ENCODE measurements around the gene TMEM25. TPM values are rescaled to one million over a fixed set of nuclear protein-coding genes. Genes with fewer than 3 reads are reported as not detected.
A peak's percentile ranks its signal among the peaks of the same experiment; 100 is the strongest.

TMEM25 gene
- total and polyA plus RNA-seq, 2 of the 13 experiments (the other 11 are each of a cell fraction or from before 2014, with no cell fraction given) = 7.5 to 17.2 TPM

DNA sequence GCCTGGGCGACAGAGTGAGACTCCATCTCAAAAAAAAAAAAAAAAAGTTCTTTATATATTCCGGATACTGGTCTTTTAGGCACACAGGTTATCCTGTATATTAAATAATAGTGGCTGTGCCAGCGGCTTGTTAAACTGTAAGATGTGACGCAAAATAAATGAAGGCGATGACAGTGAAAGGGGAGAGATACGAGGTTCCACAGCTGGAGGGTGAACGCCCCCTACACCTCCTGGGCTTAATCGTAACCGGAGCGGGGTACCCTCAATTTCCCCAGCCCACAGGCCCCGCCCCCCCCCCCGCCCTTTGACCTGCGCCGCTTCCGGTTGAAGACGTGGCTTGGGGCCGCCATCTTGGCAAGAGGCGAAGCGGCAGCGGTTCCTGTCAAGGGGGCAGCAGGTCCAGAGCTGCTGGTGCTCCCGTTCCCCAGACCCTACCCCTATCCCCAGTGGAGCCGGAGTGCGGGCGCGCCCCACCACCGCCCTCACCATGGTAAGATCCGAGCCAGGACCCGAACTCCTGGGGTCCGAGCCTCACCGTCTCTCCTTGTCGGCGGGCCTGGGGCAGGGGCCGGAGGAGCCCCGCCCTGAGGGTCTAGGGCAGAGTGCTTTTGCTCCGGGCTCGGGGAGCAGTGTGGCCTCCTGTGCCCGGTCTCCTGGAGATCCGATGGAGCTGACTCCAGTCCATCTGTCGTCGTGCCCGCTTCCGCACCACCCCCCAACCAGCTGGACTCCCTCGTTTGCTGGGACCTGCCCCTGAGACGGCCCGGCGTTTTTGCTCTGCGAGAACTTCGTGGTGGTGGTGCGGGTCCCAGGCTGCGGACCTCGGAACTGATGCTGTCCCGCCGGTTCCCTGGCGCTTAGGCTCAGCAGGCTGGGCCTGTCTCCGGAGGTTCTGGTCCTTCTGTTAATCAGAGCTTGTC lies 41.3 kb downstream of the TMEM25 start, which contains the start of gene ARCN1 (continued):
- TF ChIP-seq, protein P1, sequence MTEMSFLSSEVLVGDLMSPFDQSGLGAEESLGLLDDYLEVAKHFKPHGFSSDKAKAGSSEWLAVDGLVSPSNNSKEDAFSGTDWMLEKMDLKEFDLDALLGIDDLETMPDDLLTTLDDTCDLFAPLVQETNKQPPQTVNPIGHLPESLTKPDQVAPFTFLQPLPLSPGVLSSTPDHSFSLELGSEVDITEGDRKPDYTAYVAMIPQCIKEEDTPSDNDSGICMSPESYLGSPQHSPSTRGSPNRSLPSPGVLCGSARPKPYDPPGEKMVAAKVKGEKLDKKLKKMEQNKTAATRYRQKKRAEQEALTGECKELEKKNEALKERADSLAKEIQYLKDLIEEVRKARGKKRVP (CRISPR knock-in tag; IDR thresholded peaks at IDR 0.05) = no peak
- no peak for TF ChIP-seq ZBTB3 (CRISPR knock-in tag; IDR thresholded peaks at IDR 0.05; ENCODE audit: borderline replicate concordance, low read depth)
- TF ChIP-seq YEATS2 (CRISPR knock-in tag; IDR thresholded peaks at IDR 0.05; ENCODE audit: borderline replicate concordance) = no peak; the same call in 1 of the 2 replicates
- peak; percentile 57; the same call in 1 of the 2 replicates for TF ChIP-seq ZNF350 (CRISPR knock-in tag; IDR thresholded peaks at IDR 0.05; ENCODE audit: borderline replicate concordance, low read depth)
- TF ChIP-seq, protein P2, sequence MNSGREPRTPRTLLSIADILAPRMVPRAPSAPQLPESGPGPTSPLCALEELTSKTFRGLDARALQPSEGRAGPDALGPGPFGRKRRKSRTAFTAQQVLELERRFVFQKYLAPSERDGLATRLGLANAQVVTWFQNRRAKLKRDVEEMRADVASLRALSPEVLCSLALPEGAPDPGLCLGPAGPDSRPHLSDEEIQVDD (CRISPR knock-in tag; IDR thresholded peaks at IDR 0.05; ENCODE audit: borderline replicate concordance) = 0 out of 2 replicates have a peak, but pooled peaks have one; percentile 21
- TF ChIP-seq ZEB1 (IDR thresholded peaks at IDR 0.05; ENCODE audit: insufficient replicate concordance, low read depth) = no peak
- TF ChIP-seq, protein P3, sequence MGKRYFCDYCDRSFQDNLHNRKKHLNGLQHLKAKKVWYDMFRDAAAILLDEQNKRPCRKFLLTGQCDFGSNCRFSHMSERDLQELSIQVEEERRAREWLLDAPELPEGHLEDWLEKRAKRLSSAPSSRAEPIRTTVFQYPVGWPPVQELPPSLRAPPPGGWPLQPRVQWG (CRISPR knock-in tag; IDR thresholded peaks at IDR 0.05; ENCODE audit: borderline replicate concordance, low read depth) = no peak
- TF ChIP-seq NFRKB (IDR thresholded peaks at IDR 0.05) = no peak
- TF ChIP-seq NFYB (CRISPR knock-in tag; IDR thresholded peaks at IDR 0.05) = no peak
- TF ChIP-seq, protein P4, sequence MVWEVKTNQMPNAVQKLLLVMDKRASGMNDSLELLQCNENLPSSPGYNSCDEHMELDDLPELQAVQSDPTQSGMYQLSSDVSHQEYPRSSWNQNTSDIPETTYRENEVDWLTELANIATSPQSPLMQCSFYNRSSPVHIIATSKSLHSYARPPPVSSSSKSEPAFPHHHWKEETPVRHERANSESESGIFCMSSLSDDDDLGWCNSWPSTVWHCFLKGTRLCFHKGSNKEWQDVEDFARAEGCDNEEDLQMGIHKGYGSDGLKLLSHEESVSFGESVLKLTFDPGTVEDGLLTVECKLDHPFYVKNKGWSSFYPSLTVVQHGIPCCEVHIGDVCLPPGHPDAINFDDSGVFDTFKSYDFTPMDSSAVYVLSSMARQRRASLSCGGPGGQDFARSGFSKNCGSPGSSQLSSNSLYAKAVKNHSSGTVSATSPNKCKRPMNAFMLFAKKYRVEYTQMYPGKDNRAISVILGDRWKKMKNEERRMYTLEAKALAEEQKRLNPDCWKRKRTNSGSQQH (CRISPR knock-in tag; IDR thresholded peaks at IDR 0.05; ENCODE audit: low read depth) = no peak; the same call in 1 of the 2 replicates
- TF ChIP-seq MBD4 (IDR thresholded peaks at IDR 0.05; ENCODE audit: borderline replicate concordance, low read length) = no peak
- TF ChIP-seq GRHL1 (CRISPR knock-in tag; conservative IDR thresholded peaks at IDR 0.05) = no peak
- TF ChIP-seq TCF12 (IDR thresholded peaks at IDR 0.05) = no peak
- no peak for TF ChIP-seq TCF12 (CRISPR knock-in tag; IDR thresholded peaks at IDR 0.05)
- TF ChIP-seq SIN3B (IDR thresholded peaks at IDR 0.05; ENCODE audit: low read length) = no peak
- peak; percentile 17; the same call in 1 of the 2 replicates for TF ChIP-seq MTA1 (CRISPR knock-in tag; IDR thresholded peaks at IDR 0.05; ENCODE audit: borderline replicate concordance)
- TF ChIP-seq RARG (CRISPR knock-in tag; IDR thresholded peaks at IDR 0.05; ENCODE audit: low read depth) = 0 out of 2 replicates have a peak, but pooled peaks have one; percentile 14
- TF ChIP-seq TCF7L2 (IDR thresholded peaks at IDR 0.05; ENCODE audit: low read depth, low read length) = no peak
- TF ChIP-seq, protein P5, sequence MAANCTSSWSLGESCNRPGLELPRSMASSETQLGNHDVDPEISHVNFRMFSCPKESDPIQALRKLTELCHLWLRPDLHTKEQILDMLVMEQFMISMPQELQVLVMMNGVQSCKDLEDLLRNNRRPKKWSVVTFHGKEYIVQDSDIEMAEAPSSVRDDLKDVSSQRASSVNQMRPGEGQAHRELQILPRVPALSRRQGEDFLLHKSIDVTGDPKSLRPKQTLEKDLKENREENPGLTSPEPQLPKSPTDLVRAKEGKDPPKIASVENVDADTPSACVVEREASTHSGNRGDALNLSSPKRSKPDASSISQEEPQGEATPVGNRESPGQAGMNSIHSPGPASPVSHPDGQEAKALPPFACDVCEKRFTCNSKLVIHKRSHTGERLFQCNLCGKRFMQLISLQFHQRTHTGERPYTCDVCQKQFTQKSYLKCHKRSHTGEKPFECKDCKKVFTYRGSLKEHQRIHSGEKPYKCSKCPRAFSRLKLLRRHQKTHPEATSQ (CRISPR knock-in tag; IDR thresholded peaks at IDR 0.05; ENCODE audit: borderline replicate concordance) = no peak
- TF ChIP-seq ZNF121 (CRISPR knock-in tag; IDR thresholded peaks at IDR 0.05) = no peak
- TF ChIP-seq, protein P6, sequence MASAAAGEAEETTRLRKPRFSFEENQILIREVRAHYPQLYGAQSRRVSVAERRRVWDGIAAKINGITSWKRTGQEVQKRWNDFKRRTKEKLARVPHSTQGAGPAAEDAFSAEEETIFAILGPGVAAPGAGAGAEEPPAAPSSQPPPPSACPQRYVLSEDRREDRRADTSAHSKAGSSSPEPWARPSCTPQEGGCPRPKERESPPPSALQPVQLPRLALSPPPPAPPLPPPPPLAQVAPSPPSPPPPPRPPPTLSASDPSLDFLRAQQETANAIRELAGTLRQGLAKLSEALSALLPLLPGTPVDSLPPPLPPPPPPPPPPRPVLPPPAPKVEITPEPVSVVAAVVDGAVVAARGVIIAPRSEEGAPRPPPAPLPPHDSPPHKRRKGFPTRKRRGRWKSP (CRISPR knock-in tag; IDR thresholded peaks at IDR 0.05) = no peak

Measured in HepG2 (cell line).